Activated CD4-positive, alpha-beta T cell treated with anti-CD3 and anti-CD28 coated beads, Interleukin-2, Interleukin-4, amounts not matched to agents 100 ng/mL and 50 ng/mL, durations not matched to agents 16 hours and 8 hours (primary cell): Measurements from ENCODE around the gene ACVRL1.

ENCODE experiments used
- DNase-seq: peaks from one replicate; pipeline ENCODE4 v3.0.0-alpha.2; 2020; ENCODE audit warnings: low spot score

ACVRL1 gene

GRCh38 chr12:51898506-51898905 is 8.8 kb upstream of the ACVRL1 start:
- DNase-seq = no peak

- no peak for DNase-seq
Measured at GRCh38 chr12:51898937-51899336, 8.4 kb upstream of the ACVRL1 start.

DNA sequence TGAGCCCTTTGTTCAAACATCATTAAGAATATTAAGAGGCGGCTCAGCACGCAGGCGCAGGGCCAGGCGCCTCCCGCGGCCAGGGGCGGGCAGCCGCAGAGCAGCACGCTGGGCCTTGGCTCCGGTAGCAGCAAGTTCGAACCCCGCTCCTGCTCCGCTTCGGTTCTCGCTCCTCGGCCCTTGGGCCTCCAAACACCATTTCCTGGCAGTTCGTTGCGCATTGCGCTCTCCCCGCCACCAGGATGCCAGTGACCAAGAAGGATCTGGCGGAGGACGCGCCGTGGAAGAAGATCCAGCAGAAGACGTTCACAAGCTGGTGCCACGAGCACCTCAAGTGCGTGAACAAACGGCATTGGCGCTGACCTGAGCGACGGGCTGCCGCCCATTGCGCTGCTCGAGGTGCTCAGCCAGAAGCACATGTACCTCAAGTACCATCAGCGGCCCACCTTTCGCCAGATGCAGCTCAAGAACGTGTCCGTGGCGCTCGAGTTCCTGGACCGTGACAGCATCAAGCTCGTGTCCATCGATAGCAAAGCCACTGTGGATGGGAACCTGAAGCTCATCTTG is 6.9 kb upstream of the ACVRL1 start:
- DNase-seq = no peak

DNA sequence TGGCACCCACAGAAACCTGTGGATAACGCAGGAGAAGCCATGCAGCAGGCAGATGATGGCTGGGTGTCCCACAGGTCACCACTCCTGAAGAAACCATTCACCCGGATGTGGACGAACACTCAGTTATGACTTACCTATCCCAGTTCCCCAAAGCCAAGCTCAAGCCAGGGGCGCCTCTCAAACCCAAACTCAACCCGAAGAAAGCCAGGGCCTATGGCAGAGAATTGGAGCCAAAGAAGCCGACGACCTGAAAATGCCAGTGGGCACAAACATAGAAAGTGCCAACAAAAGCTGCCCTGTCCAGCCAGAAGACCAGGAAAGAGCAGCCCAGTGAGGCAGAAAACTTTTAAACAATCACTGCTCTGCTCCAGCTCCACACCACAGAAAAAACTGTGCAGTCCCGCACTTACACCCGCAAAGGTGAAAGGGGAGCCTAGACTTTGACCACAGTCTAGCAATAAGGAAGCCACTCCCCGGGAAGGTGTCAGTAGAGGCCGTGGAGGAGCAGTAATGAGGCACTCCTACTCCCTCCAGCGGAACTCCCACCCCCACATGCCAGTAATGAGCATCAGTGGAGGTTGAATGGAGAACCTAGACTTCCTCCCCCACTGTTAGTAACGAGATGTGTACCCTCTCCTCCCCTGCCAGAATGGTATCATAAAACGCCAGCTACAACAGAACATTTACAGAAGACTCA is 6.0 kb upstream of the ACVRL1 start:
- no peak for DNase-seq

DNA sequence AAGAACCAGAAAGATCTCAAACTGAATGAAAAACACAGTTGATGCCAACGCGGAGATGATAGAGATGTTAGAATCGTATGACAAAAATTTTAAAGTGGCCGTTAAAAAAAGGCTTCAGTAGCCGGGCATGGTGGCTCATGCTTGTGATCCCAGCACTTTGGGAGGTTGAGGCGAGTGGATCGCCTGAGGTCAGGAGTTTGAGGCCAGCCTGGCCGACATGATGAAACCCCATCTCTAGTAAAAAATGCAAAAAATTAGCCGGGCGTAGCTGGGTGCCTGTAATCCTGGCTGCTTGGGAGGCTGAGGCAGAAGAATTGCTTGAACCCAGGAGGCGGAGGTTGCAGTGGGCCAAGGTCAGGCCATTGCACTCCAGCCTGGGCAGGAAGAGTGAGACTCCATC is 5.4 kb upstream of the ACVRL1 start:
- DNase-seq = no peak

DNA sequence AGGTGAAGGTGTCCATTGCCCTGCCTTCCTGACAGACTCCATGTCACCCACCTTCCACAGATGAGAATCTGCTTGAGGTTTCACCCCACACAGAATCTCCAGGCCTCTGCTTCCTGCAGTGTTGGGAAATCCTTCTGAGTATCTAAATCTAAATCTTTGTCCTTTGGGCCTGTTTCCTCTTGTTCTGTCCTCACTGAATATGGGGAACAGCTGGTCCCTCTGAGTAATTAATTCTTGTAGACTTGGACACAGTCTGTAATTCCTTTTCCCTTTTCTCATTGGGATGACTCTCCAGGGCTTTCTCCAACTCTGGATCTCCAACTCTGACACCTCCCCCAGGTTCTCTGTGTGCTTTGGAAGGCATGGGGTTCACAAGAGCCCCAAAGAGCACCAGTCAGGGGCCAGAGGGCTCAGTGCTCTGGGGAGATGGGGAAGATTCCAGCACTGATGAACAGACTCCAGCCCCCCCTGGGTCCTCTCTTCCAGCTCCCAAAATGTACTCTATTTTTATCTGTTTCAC is 2.3 kb upstream of the ACVRL1 start:
- DNase-seq = no peak

- no peak for DNase-seq
Measured at GRCh38 chr12:51905471-51906429, 1.6 kb upstream of the ACVRL1 start.

DNA sequence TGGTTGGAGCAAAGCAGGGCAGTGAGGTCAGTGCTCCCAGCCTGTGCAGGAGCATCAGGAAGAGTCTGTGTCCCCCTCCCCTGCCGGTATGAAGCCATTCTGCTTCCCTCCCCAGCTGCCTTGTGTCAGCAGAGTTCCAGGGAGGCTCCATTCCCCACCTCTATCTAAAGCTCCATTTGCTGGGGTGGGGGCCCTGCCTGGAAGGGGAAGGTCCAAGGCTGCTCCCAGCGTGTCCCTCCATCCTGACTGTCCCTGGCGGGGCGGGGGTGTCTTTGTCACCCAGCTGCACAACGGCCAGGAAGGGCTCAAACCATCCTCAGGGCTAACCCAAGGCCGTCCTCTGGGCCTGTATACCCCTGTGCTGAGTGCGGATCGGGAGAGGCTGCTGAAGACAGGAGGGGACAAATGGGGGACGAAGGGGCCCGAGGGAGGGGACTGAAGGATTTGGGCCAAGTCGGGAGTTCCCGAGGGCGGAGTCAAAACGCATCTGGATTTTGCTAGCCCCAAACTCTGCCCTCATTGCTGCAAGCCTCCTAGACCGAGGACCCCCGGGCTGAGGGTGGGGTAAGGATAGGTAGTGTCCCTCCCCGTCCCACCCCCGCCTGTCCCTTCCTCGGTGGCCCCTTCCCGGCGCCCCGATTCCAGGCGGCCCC is 748 bp upstream of the ACVRL1 start:
- no peak for DNase-seq

DNA sequence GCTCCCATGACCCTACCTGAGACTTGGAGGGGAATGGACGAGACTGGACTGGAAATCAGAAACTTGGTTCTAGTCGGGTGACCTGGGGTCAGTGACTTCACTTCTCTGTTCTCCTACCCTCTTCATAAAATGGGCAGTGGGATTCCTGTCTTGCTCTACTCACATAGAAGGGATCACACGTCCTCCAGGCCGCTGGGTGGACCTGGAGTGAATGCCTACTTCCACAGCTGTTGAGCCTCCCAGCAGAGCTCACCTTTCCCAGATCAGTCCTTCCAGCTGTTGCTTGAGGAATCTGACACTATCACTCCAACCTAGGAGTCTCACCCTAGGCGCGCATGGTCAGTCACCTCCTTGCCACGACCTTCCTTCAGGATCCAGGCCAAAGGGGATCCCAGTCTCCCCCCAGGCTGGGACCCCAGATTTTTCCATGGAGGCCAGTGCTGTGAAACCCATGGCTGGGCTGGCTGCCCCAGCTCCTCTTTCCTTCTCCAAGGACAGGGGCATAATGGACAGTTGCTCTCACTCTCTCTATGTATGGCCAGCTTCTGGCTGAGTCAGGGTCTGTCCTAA is 637 bp downstream of the ACVRL1 start:
- no peak for DNase-seq

DNA sequence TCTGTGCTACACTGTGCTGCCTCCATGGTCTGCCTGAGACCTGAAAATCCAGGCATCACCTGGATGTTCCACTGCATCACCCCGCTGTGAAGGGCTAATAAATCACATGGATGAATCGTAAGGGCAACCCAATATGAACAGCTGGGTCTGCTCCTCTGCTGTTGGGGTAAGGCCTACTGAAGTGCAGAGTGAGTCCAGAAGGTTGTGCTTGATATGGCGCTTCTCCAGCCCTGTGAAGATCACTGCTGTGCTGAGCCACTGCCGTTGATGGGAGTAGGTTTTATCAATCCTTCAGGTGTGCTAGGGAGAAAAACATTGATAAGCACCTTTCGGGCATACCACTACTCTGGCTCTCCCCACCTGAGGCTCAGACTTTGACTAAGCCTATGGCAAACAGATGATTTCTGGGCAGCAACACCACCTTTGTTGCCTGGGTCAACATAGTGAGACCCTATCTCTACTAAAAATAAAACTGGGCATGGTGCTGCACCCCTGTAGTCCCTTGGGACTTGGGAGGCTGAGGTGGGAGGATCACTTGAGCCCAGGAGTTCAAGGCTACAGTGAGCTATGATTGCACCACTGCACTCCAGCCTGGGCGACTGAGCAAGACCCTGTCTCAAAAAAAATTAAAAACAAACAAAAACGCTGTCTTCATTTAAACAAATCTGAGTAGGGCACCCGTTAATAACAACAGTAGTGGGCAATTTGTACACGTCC is 1.7 kb downstream of the ACVRL1 start:
- DNase-seq = no peak

DNA sequence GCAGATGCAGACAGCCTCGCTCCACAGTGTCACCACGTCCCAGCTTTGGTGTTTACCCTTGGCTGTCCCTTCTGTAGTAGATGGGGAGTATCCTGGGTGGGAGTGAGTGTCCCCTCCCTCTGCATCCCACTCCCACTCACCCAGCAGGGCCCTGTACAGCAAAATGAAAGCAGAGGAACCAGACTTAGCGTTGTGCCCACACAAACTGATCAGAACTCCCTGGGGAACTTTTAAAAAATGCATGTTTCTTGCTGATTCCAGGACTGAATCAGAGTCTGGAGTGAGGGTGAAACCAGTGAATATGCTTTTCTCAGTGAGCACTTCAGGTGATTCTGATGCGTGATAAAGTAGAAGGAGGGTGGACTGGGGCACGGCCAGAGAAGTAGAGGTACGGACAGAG is 2.9 kb downstream of the ACVRL1 start:
- no peak for DNase-seq

DNA sequence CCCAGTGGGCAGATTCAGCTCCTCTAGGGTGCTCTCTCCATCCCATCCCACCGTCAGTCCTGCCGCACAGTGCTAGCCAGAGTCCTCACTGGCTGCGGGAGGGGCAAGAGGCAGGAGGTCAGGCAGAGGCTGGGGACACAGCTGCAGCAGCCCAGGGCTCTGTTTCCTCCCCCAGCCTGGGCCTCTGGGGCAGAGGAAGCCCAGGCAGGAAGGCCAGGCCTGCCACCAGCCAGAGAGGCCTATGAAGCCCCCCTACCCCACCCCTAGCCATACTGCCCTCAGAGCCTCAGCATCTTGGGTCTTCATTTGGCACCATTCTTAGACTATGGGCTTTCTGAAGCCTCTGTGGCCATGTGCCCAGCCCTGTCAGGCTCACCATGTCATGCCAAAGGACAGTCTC is 3.4 kb downstream of the ACVRL1 start:
- DNase-seq = no peak

GRCh38 chr12:51911307-51911706 is 4.0 kb downstream of the ACVRL1 start:
- DNase-seq = no peak

- DNase-seq = no peak
Measured at GRCh38 chr12:51911788-51912711, 4.7 kb downstream of the ACVRL1 start.

DNA sequence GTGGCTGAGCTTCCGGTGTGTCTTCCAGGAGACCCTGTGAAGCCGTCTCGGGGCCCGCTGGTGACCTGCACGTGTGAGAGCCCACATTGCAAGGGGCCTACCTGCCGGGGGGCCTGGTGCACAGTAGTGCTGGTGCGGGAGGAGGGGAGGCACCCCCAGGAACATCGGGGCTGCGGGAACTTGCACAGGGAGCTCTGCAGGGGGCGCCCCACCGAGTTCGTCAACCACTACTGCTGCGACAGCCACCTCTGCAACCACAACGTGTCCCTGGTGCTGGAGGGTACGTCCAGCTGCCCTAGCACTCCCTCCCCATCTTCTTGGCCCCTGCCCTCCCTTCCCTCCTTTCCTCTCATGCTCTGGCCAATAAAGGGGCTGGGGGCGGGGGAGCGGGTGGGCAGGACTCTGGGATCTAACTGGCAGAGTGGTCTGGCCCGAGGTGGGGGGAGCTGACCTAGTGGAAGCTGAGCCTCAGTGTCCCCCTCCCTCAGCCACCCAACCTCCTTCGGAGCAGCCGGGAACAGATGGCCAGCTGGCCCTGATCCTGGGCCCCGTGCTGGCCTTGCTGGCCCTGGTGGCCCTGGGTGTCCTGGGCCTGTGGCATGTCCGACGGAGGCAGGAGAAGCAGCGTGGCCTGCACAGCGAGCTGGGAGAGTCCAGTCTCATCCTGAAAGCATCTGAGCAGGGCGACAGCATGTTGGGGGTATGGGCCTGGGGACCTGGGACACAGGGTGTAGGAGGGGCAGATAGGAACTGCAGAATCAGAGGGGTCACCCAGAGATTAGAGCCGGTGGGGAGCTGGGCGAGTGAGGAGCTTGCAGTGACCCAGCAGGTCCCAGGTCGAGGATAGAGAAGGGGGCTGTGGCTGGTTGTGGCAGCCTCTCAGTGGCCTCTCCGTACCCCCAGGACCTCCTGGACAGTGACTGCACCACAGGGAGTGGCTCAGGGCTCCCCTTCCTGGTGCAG is 6.0 kb downstream of the ACVRL1 start:
- DNase-seq = no peak

- no peak for DNase-seq
Measured at GRCh38 chr12:51914034-51914923, 7.0 kb downstream of the ACVRL1 start.

GRCh38 chr12:51915003-51915625 is 7.8 kb downstream of the ACVRL1 start:
- no peak for DNase-seq
